NOMO-1 treated with dmso at 0.1 percent for 144 hours (cell line): Measurements from ENCODE around the gene BORCS5.

Experiments
- DNase-seq: peaks from one replicate; lab custom pipeline; 2025; ENCODE audit not compliant: unreplicated experiment; lab: John Stamatoyannopoulos, UW

Gene BORCS5

DNA sequence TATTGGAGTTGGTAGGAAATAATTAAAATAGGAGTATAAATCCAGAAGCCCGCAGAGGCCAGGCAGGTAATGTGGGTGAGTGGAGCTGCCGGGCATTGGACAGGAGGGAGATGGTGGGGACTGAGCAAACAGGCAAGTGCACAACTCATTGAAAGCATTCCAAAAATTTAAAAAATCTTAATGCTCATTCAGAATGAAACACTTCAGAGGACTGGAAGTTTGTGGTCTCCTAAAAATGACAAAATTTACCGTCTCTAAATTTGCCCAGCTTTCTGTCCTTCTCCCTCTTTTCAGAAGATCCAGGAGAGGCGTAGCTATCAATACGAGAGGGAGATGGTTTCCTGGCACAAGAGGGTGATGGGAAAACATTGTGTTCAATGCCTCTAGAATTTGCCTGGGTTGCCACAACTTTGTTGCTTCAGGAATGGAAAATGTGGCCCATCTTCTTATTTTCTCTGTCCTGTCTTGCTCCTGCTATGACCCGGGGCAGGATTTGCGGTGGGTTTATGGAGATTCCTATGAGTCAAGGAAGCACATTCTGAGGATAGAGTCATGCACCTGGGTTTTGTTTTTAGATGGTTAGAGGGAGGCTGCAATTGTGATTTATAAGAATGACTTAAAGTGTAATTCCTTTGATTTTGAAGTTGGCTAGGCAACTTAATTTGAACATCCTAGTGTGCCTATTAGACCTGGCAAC lies 72.2 kb downstream of the BORCS5 start:
- DNase-seq: no peak

DNA sequence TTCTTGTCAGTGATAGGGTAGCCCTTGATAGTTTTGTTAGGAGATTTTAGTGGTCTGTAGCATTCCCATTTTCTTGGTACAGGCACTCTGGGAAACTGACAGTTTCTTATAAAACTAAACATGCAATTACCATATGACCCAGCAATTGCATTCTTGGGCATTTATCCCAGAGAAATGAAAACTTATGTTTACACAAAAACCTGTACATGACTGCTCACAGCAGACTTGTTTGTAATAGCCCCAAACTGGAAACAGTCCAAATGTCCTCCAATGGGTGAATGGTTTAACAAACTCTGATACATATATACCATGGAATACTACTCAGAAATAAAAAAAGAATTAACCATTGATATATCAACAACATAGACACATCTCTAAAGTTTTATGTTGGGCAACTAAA lies 75.5 kb downstream of the BORCS5 start:
- no peak for DNase-seq

DNA sequence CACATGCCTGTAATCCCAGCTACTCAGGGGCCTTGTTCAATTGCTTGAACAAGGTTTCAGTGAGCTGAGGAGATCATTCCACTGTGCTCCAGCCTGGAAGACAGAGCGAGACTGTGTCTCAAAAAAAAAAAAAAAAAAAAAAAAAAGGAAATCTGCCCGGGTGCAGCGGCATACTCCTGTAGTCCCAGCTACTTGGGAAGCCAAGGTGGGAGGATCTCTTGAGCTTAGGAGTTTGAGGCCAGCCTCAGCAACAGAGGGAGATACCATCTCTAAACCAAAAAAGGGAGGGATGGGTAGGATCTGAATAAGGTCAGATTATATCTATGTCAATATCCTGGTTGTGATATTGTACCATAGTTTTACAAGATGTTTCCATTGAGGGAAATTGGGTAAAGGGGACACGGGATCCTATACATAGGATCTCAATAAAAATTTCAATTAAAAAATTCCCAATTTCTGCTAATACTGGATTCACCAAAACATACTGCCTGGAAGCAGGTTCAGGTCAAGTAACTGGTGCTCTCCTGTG lies 76.4 kb downstream of the BORCS5 start:
- no peak for DNase-seq

DNA sequence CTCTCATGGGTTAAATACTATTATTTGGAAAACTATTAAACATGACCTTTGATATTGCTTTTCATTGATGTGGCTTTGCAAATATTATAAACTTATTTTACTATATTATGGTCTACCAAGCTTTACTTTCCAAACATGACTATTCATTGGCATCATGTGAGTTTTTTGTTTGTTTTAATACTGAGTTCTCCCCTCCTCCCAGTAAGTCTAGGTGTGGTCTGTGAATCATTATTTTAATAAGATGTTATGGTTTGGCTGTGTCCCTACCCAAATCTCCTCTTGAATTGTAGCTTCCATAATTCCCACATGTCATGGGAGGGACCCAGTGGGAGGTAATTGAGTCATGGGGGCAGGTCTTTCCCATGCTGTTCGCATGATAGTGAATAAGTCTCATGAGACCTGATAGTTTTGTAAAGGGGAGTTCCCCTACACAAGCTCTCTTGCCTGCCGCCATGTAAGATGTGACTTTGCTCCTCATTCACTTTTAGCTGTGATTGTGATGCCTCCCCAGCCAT lies 80.0 kb downstream of the BORCS5 start:
- DNase-seq: no peak

DNA sequence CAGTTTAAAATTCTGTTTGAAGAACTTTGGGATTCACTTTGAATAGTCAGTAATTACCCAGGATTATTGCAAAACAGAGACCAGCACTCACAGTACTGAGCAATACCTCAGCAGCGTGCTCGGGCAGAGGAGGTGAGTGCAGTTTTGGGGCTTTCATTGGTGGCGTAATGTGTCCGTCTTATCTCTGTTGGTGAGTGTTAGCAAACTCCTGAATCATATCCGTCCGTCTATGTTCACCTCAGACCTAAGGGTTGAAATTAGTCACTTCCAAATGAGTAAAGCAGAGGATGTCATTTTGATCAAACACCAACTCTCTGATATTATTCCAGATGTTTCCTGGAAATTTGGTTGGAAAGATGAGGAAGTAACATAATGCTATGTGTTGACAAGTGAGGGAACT lies 82.8 kb downstream of the BORCS5 start:
- peak; percentile 75 for DNase-seq

DNA sequence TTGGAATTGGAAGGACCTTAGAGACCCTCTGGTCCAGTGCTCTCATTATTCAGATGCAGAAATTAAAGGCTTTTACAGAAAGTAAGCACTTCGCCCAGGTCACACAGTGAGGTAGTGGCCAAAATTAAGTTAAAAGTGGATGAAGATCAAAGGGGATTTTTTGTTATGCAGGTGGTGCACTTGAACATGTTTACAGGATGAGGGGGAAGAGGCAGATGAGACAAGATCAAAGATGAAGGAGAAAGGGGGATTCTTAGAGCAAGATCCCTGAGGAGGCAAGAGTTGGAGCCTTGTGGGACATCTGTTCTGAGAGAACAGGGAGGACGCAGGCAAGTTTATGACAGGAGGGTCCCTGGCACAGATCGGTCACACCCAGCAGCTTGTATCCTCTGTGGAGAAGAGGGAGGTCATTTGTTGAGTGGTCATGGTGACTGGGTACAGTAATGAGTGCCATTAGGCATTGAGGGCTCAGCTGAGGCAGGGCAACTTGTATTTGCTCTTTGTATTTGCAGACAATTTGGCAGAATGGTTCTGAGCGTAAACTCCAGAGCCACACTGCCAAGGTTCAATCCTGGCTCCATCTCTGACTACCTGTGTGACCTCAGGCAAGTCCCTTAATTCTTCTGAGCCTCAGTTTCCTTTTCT lies 84.0 kb downstream of the BORCS5 start:
- no peak for DNase-seq

DNA sequence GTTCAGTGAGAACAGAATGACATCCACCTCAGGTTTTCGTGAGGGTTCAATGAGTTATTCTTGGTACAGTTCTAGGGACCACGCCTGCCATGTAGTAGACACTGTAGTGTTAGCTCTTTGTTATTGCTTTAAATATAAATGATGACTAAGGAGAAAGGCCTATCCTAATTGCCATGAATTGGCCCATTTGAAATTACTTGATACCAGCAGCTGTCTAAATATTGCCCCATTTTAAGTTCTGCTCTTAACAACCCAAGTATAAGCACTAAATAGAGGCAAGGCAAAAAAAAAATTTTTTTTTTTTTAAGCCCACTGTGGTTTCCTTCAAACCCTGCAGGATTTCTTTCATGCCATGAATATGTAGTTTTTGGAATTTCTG lies 84.5 kb downstream of the BORCS5 start:
- DNase-seq: no peak

DNA sequence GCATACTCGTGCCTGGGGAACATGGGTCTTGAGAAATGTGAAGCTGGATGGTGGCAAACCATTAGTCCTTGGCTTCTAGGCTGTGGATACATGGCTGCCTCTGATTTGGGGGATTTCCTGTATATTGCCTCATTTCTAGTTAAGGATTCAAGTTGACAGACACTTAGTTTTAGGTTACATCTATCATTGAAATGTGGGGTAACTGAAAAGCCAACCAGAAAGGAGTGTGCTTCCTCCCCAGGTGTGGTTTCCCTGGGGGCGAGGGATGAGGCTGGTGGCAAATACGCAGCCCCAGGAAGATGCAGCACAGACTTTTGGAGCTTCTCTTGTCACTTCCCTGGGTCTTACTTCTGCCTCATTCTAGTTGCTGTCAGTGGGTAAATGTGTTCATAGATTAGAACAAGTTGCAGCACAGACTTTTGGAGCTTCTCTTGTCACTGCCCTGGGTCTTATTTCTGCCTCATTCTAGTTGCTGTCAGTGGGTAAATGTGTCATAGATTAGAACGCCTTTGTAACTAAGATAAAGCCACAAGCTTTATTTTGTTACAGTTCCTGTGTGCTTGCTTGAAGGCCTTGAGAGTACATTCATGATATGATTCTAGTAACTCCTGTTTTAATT lies 85.1 kb downstream of the BORCS5 start:
- no peak for DNase-seq

DNA sequence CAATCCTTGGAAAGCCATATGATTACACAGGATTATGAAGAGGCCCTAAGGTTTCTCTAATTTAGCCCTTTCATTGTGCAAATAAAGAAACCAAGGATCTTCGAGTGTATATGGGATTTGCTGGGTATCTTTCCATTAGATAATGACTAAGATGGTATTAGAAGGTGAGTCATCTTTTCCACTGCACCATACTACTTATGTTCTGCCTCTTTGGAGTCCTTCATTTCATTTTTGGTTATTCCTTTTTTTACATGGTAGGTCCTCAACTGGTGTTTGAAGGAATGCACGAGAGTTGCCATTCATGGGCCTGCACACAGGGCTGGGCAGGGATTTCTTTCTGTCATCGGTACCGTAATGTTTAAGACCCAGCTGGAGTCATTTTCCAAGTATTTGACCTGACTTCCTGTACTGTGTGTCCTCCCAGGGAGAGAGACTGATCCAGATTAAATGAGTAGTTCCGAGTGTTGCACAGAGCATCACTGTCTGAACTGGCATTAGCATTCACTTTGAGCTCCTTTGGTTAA lies 85.7 kb downstream of the BORCS5 start:
- DNase-seq: no peak

DNA sequence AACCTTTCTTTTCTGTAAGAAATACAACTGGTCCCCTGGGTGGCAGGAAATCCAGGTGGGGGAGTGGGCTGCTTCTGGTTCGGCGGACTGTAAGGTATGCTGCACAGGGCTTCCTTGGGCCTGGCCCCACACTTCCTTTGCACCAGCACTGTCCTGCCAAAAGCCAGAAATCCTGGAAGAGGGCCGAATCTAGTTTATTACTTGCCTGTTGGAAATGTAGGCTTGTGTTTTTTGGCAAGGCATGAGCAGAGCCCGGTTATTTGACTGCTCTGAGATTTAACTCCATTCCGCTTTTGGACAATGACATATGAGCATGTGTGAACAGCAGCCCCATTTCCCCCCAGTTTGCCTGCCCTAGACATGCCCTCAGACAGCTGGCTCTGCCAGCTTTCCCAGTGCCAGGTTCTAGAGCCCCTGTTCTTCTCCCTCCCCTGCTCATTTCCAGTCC lies 86.6 kb downstream of the BORCS5 start:
- no peak for DNase-seq

DNA sequence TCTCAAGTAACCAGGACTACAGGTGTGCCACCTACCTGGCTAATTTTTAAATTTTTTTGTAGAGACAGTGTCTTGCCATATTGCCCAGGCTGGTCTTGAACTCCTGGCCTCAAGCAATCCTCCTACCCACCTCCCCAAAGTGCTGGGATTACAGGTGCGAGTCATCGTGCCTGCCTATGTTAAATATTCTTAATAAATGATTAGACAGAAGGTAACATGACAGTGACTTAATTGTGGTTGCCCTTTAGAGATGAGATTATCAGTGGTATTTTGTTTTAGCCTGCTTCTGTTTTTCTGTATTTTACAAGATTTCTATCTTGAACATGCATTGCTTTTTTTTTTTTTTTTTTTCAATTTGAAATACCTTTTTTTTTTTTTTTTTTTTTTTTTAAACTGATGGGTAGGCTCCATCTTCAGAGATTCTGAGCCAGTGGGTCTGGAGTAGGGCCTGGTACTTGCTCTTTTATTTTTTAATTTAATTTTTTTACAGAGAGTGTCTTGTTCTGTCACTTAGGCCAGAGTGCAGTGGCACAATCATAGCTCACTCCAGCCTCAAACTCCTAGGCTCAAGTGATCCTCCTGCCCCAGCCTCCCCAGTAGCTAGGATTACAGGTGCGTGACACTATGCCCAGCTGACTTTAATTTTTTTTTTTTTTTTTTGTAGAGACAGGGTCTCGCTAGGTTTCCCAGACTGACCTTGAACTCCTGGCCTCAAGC lies 88.4 kb downstream of the BORCS5 start:
- no peak for DNase-seq

DNA sequence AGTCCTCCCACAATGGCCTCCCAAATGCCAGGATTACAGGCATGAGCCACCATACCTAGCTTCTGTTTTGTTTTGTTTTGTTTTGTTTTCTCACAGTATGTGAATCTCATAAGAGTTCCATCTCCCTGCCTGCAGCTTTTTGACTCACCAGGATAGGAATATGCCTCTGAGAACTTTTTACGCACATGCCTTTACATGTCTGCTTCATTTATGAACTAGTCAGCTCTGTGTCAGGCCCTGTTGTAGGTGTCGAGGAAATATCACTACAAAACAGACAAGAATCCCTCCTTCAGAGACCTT lies 89.0 kb downstream of the BORCS5 start:
- DNase-seq: no peak

DNA sequence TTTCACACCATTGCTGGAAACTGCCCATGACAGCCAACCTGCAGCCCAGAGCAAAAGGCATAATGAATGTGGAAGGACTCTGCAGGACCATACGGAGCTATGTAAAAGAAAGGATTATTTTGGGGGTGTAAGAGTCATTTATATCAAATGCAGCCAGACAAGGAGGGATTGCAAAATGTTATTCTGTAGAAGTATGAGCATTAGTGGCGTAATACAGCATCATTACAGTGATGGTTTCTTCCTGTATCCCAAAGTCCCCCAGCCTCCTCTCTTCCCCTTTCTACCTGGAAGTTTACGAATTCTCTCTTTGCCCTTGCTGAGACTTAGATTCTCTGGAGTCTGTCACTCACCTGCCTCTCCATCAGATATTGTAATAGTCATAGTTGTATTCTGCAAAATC lies 89.9 kb downstream of the BORCS5 start:
- no peak for DNase-seq

DNA sequence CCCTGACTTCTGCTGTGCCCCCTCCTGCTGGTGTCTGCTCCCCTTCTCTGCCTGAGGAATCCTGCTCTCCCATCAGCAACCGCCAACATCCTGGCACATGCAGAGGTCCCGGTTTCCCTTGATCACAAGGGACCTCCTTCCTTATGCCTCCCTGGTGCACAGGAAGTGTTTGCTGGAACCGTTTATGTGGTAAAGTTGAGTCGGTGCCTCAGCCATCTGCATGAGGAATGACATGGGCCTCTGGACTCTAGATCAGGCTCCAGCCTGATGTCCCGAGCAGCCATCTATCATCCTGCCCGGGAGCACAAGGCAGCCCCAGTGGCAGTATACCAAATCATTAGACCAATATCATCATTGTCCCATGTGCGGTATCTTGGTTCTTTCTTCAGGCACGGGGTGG lies 90.4 kb downstream of the BORCS5 start:
- no peak for DNase-seq

DNA sequence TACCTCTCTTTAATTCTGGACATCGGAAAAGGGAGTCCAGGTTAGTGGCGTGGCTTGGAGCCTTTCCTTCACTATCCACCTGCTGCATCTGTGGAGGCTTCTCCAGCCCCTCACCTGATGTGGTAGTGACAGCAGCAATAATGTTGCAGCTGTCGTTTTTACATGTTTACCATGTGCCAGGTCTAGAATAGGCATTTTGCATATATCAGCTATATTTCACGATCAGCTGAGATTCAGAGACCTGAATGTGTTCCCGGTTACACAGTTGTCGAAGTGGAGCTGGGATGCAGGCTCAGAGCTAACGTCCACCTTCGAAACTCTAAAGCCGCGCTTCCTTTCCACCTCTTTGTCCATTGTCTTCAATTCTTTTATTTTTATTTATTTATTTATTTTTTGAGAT lies 91.0 kb downstream of the BORCS5 start:
- no peak for DNase-seq

DNA sequence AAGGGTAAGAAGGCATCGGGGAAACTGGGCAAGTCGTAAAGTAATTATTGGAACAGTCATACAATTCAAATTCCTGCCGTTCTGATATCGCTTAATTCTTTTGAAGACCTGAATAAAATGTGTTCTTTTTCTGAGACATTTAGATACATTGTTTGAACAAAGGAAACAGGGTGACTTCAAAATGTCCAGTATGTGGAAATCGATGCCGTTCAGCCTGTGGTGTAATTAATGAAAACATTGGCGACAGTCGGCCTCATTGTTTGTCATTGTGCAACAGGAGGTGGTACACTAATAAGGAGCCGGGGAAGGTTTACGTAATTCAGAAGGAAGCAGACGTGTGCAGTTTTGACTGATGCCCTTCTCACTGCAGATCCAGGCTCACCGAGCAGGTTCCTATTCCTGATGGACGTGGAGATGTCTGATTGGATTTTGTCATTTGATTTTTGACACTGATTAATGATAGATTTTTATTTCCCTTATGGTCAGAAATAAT lies 92.7 kb downstream of the BORCS5 start:
- peak; percentile 84 for DNase-seq

DNA sequence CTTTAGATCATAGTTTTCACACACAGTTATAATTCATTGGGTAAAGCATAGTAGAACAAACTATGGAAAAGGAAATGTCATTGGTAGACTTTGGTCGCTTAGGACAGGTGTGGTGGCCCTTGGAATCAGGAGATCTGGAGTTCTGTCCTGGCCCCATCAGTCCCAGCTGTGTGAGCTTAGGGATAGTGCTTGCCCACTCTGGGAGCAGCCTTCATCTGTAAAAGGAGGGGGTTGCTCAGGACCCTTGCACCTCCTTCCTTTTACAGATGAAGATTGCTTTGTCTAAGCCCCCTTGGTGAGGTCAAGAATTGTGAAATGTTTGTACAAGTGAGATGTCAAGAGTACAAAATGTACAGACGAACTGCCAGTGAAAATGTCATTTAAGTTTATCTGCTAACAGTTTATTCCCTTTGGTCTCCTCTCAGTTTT lies 93.2 kb downstream of the BORCS5 start:
- no peak for DNase-seq

DNA sequence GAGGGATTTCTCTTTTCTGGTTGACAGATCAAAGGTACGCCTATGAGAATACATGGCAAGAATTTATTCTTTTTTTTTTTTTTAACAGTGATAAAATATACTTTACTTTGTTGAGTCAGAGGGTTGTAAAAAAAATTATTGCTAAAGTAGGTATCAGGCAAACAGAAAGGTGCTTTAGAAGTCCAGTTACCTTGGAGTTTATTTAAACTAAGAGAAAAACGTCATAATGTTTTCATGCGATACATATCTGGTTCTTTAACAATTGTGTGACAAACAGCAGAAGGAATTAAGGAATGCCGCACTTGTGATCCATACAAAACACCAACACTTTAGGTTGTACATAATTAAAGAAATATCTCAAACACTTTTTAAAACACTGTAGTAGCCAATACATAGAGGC lies 94.2 kb downstream of the BORCS5 start:
- no peak for DNase-seq

DNA sequence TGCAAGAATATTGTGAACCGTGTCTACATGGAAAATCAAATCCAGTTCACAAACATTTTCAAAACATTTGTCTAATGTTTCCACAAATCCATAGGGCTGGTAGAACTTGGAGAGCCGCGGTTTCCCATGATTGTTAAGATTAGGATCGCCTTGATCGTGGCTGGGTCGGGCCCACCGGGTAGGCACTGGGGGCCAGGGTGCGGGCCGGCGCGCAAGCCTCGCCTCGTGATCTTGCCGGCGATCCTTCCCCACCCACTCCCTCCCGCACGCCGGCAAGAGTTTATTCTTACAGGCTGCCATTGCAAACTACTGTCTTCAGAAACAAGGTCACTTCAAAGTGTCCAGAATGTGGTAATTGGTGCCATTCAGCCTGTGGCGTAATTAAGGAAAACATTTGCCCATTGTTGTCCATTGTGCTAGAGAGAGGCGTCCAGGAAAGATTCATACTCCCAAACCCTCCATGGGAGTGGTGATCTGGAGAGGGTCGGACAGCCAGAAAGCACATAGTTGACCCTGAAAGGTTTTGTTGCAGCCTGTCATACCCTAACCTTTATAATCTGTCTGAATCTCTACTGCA lies 95.5 kb downstream of the BORCS5 start:
- DNase-seq: no peak

DNA sequence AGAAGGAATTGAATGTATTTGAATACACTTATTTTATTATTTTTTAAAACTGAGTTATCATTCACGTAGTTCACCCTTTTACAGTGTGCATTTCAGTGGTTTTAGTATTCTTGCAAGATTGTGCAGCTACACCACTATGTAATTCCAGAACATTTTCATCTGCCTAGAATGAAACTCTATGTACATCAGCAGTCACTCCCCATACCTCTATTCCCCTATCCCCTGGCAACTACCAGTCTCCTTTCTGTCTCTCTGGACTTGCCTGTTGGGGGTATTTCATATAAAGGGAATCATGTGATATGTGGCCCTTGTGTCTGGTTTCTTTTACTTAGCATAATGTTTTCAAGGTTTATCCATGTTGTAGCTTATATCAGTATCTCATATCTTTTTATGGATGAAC lies 96.8 kb downstream of the BORCS5 start:
- no peak for DNase-seq

DNA sequence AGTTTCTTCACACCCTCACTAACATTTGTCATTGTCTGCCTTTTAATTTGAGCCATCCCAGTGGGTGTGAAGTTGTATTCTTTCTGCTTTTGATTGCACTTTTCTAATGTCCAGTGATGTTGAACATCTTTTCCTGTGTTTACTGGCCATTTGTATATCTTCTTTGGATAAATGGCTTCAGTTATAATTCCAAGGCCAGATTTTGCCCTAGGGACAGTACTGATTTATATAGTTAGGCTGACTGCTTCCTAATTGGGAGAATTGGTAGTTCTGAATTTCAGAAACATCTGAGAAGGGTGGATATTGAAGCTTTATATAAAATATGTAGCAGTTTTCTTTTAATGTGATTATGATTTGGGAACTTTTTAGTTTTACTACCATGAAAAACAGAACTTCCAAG lies 97.4 kb downstream of the BORCS5 start:
- no peak for DNase-seq
